GM20000 (cell line): ENCODE measurements around the gene SPRY1.

Experiments used
- DNase-seq: peaks from one replicate; pipeline ENCODE4 v3.0.0; 2012; ENCODE audit warnings: low spot score
- TF ChIP-seq, protein P1 (sequence below): IDR thresholded peaks from 2 replicates; pipeline ENCODE4 v1.5.1; 2012; ENCODE audit warnings: mild to moderate bottlenecking, control low read depth; ENCODE audit errors: extremely low read depth, missing control alignments

SPRY1 gene

DNA sequence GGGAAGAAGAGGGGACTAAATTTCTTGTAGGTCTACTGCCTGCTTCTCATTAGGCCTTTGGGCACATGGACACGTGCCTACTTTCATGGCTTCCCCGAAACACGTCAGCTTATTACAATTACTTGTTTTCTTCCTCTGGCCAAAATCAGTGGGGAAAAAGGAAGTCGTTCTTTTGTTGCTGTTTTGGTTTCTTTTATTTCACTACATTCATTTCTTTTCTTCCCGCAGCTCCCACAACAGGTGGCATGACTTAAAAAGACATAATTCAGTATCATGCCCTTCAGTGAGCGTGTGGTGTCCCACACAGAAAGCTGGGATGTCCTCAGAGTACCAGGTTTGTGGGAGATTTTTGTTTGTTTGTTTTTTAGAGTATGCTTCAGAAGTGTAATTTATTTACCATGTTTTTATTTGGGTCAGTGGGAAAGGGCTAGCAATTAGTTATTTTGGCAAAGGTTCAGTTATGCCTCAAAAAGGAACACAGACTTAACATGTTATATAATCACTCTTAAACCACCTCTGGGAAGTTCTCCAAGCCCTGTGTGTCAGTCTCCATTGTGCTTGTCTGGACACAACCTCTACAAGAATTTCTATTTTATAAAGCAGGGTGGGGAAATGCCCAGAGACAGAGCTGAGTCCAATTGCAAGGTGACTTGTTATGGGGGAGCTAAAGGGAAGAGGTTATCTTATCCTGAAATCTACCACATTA, 44.2 kb upstream of the SPRY1 start:
- no peak for DNase-seq
- TF ChIP-seq, protein P1, sequence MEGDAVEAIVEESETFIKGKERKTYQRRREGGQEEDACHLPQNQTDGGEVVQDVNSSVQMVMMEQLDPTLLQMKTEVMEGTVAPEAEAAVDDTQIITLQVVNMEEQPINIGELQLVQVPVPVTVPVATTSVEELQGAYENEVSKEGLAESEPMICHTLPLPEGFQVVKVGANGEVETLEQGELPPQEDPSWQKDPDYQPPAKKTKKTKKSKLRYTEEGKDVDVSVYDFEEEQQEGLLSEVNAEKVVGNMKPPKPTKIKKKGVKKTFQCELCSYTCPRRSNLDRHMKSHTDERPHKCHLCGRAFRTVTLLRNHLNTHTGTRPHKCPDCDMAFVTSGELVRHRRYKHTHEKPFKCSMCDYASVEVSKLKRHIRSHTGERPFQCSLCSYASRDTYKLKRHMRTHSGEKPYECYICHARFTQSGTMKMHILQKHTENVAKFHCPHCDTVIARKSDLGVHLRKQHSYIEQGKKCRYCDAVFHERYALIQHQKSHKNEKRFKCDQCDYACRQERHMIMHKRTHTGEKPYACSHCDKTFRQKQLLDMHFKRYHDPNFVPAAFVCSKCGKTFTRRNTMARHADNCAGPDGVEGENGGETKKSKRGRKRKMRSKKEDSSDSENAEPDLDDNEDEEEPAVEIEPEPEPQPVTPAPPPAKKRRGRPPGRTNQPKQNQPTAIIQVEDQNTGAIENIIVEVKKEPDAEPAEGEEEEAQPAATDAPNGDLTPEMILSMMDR: no peak

DNA sequence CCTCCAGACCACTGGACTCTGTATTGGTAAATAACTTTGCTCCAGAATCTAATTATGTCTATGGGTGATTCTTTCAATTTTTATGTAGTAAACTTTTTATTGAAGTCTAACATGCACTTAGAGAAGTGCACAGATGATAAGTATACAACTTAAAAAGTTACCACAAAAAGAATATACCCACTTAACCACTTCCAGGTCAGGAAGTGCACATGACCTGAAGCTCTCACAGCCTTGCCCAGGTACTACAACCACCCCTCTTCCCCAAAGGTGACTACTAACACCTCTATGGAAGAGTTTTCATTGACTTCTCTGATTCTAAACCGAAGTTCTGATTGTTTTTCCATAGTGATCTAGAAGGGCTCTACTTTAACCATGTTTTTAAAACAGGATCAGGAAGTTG, 43.6 kb upstream of the SPRY1 start:
- DNase-seq: no peak
- TF ChIP-seq, protein P1: no peak

DNA sequence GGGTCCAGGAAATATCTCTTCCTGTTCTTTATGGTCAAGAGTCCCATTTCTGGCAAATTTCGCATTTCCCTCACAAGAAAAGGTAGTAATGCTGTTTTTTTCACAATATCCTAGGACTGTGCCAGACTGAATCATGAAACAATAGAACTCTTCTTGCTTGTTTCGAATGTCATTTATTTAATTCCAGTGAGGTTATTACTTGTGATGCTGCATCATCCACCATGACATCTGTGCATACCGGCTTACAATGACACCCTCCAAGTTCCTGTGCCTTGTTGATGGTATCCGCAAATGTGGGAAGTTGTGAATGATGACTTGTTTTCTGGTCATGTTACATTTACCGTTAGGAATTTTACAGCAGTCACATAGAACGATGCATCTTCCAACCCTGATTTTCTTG, 42.9 kb upstream of the SPRY1 start:
- TF ChIP-seq, protein P1: no peak
- DNase-seq: no peak

DNA sequence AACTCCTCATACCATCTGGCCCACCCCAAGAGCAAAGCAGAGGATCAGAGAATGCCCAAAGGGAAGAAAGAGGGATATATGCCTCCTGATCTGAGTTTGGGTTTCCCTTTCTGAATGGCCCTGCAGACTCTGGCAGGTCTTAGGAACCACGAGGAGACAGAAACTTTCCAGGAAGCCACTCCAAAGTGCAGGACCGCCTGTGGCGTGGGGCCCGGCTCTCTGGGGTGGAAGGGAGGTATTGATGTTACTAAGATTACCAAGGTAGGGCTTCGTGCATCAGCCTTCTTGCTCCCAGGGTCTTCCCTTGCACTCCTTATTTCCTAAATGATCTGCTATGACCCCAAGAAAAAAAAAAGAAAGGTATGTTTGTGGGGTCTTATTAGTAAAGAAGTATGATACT, 41.9 kb upstream of the SPRY1 start:
- TF ChIP-seq, protein P1: no peak

DNA sequence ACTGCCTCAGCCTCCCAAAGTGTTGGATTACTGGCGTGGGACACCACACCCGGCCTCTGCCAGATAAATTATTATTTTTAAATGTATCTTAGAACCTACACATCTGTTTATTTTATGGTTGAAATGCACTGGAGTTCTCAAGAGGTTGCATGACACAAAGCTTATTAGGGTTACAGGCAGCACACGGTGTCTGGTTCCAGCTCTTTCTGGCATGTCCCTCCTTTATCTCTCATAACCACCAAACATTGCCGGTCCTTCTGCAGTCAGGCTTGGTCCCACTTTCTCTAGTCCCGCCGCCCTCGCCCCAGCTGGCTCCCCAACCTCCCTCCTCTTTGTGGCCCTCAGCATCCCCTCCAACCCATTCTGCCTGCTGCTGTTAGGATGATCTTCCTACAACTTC, 39.7 kb upstream of the SPRY1 start:
- no peak for DNase-seq
- TF ChIP-seq, protein P1: no peak

More for the DNA sequence above, 41.9 kb upstream of the SPRY1 start:
- no peak for DNase-seq

DNA sequence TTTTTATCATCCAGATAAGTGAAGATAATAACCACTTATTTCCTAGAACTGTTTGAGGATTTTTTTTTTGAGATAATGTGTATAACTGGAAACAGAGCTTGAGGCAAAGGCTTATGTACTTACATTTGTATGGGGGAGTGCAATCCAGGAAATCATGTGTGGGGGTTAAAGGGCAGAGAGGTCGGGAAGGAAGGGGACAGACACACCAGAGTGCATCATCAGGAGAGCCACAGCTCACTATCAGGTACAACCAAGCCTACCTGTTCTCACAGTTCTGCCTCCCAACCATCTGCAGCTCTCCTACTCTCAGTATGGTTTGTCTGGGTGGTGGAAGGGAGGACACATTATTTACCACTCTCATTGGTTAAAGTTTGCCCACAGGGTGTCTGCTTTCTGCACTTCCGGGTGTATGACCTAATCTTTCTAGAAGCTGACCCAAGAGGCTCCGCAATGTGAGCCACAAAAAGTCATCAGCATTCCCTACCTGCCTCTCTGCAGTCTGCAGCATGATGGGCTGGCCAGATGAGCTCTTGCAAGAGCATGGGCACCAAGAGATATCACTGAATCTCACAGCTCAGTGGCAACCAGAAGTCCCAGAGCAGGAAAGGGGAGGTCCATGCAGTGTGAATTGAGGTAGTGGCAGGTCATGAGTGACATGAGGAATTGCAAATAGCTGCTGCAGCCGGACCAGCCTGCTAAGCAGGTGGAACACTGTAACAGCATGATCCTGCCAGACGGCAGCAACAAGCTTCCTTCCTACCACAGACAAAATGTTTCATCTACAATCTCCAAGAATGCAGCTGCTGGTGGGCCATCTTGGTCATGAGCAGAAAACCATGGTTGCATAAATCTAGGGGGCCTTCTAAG, 36.9 kb upstream of the SPRY1 start:
- TF ChIP-seq, protein P1: no peak
- DNase-seq: no peak

DNA sequence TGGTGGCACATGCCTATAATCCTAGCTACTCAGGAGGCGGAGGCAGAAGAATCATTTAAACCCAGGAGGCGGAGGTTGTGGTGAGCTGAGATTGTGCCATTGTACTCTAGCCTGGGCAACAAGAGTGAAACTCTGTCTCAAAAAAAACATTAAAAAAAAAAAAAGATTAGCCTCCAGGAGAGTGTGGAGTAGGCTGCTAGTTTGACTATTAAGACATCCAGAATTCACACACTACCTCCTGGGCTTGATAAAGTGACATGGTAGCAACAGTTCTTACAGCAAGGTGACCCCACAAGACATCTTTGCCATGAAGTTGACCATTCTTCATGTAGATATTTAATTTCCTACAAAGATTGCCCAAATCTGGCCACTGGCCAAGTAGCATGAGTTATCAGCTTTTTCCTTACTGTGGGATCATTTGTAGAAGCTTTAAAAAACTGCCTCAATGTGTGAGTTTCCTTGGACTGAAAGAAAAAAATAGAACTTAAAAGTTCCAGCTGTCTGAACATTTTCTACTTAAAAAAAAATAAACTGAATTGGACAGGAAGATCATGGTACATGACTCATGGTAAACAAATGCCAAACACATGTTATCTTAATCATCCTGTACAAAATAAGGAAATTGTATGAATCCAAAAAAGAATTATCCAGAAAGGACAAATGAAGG, 35.3 kb upstream of the SPRY1 start:
- DNase-seq: no peak
- TF ChIP-seq, protein P1: no peak
